Measurements from ENCODE around the gene MRPL16. TPM values are rescaled to one million over a fixed set of nuclear protein-coding genes. Genes with fewer than 3 reads are reported as not detected.

The MRPL16 gene
- total and polyA plus RNA-seq, 2 experiments from 2014 or later = 77.4 to 176 TPM

GRCh38 chr11:59814021-59814420 is 3.4 kb upstream of the MRPL16 start (continued):
- TF ChIP-seq STAT1 (IDR thresholded peaks at IDR 0.05; ENCODE audit: unreplicated experiment) (no peak), ETS1 (IDR thresholded peaks at IDR 0.05) (no peak), NANOG (IDR thresholded peaks at IDR 0.05; ENCODE audit: borderline replicate concordance) (no peak), REST (IDR thresholded peaks at IDR 0.05; ENCODE audit: unreplicated experiment) (no peak)

- H3K27ac ChIP-seq (ENCODE audit: low read depth) = no peak overlapping the region
- peaks cover 7% of the 10 kb centered on the region; the same call in 1 of the 2 replicates for H3K36me3 ChIP-seq (ENCODE audit: insufficient read depth)
- H3K4me1 ChIP-seq (ENCODE audit: insufficient read depth) = peaks cover 53% of the 10 kb centered on the region
- H3K9me3 Mint-ChIP-seq = no peaks in the 10 kb centered on the region
- no peaks in the 10 kb centered on the region for H3K9me2 ChIP-seq (ENCODE audit: insufficient read depth)
- no peaks in the 10 kb centered on the region for H3F3A ChIP-seq (replicated peaks; ENCODE audit: low read depth)
- DNase-seq (ENCODE audit: low spot score) (no peak), ATAC-seq (no peak)
- no peak overlapping the region for H3K4me3 ChIP-seq
- H3K36me3 Mint-ChIP-seq (ENCODE audit: low read depth) = peaks cover 25% of the 10 kb centered on the region
- peaks cover 7% of the 10 kb centered on the region for H3K27me3 Mint-ChIP-seq (ENCODE audit: insufficient read depth, low read depth, poor library complexity)
- no peak overlapping the region for H3K27ac Mint-ChIP-seq
- H3K4me3 Mint-ChIP-seq = no peak overlapping the region
- peaks cover 16% of the 10 kb centered on the region for H3K79me2 ChIP-seq (replicated peaks; ENCODE audit: insufficient read depth)
- H4K20me1 ChIP-seq (replicated peaks; ENCODE audit: insufficient read depth) = no peaks in the 10 kb centered on the region
- no peak overlapping the region for H3K4me2 ChIP-seq
- no peak overlapping the region for H2AFZ ChIP-seq
- peaks cover 52% of the 10 kb centered on the region for H3K4me1 Mint-ChIP-seq
- no peaks in the 10 kb centered on the region for H3K27me3 ChIP-seq (ENCODE audit: insufficient read depth)
- TF ChIP-seq ETS1 (IDR thresholded peaks at IDR 0.05) = no peak
- no peak for TF ChIP-seq POLR2AphosphoS5 (IDR thresholded peaks at IDR 0.05; ENCODE audit: low read depth)
- no peak for TF ChIP-seq CREB1 (CRISPR knock-in tag; IDR thresholded peaks at IDR 0.05; ENCODE audit: low read depth)
- TF ChIP-seq STAT1 (IDR thresholded peaks at IDR 0.05; ENCODE audit: unreplicated experiment) = no peak
- TF ChIP-seq ZNF462 (CRISPR knock-in tag; IDR thresholded peaks at IDR 0.05) = no peak
- no peak for TF ChIP-seq REST (IDR thresholded peaks at IDR 0.05; ENCODE audit: unreplicated experiment)
Observed at GRCh38 chr11:59813364-59813763, 2.8 kb upstream of the MRPL16 start.

Data from GM23338 (cell line).